Measurements from ENCODE around the gene SKA2.
"Not testable (repeated sequence)": the region's sequence is repeated elsewhere in the genome, so short reads cannot be mapped to it uniquely, and the experiment has no call there.

The SKA2 gene

GRCh38 chr17:59093702-59094231 is 61.2 kb downstream of the SKA2 start:
- DNase-seq = no peak

- no peak for DNase-seq
These were observed 61.8 kb downstream of the SKA2 start for GRCh38 chr17:59093145-59093701.

GRCh38 chr17:59090593-59090992 is 64.4 kb downstream of the SKA2 start:
- DNase-seq = not testable (repeated sequence)

GRCh38 chr17:59084154-59084553 is 70.8 kb downstream of the SKA2 start:
- DNase-seq = no peak

GRCh38 chr17:59074494-59074893 is 80.5 kb downstream of the SKA2 start:
- no peak for DNase-seq

- no peak for DNase-seq
These were observed 81.0 kb downstream of the SKA2 start for GRCh38 chr17:59073972-59074371.

DNA sequence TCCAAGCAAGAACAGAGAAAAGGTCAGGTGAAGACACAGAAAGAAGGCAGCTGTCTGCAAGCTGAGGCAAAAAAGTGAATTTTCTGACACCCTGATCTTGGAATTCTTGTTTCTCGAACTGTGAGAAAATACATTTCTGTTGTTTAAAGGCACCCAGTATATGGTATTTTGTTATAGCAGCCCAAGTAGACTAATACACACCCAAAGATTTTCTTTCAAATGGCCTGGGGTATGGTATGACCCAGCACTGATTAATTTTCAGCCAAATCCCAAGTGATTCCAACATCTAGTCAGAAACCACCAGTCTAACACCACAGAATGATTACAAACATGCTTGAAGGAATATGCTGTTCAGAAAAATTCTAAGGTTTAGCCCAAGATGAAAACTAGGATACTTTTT is 85.1 kb downstream of the SKA2 start:
- no peak for DNase-seq

DNA sequence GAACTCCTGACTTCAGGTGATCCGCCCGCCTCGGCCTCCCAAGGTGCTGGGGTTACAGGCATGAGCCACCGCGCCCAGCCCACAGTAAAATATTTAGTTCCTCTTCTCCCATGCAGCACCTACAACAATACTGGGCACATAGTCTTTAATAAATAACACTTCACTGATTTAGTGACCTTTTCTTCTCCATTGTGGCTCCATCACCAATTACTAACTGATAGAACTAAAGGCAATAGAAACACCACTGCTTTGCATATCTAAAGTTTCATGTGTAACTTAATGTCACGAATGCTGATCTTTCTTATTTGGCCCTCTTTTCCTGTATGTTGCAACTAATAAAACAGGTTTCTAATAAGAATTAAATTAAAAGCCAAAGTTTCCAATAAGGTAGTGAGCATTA is 87.2 kb downstream of the SKA2 start:
- DNase-seq = no peak

DNA sequence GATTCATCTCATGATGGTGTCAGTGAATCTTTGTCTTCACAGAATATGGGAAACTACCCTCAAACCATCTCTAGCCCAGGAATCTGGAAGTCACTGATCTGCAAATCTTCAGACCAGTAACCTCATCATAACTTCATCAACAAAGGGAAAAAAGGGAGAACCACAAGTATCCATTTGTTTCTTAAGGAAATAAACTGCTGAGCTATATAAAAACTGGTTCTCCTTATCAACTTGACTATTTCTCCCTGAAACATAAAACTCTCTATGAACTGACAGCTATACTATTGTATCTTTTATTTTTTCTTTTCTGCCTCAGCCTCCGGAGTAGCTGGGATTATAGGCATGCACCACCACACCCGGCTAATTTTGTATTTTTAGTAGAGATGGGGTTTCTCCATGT is 87.6 kb downstream of the SKA2 start:
- DNase-seq = no peak

DNA sequence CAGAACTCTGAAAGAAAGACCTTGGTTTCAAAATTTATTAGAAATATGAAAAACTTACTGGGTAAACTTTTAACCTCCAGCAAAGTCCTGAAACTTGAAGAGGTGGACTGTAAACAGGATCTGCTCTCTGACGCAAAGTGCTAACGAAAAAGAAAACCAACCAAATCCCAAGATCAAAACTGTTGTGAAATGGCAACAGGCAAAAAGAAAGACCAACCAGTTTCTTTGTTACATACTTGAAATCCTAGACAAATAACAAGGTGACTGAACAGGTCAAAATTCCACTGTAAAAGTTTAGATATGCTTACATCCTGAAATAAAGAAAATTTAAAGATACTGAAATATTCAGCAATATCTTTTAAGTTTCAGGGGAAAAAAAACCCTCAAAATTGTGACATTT is 92.5 kb downstream of the SKA2 start:
- no peak for DNase-seq

All from stimulated activated naive CD4-positive, alpha-beta T cell treated with Interleukin-2 at 50 U/mL for 16 hours (primary cell).